CD4-positive, alpha-beta T cell treated with Interferon alpha-2 for 1 hour (primary cell): ENCODE measurements around the gene BCAS1.

Experiments used
- DNase-seq, 2 donors: peaks; one replicate each; pipeline ENCODE4 v3.0.0-alpha.2; 2020 to 2022

Gene BCAS1

DNA sequence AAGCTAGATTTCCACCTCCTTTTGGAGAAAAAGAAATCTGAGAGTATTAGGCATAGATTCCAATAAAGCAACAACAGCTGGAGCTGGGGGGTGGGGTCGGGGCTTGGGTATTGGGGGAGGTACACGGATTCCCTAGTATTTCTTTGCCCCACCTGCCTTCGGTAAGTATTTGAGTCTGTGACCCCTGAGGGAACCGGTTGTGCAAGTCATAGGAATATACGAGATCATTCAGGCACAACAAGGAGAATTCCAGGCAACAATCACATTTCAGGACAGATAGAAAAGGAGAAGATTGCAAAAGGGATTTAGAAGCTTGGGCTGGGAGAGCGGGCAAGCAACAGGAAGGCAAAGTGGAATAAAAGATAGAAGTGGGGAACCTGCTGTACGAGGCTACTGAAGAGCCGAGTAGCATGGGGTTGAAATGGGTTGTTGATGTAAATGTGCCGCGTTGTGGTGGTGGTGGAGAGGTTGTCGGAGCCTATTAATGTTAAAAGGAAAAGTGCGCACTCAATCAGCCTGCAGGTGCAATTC lies 148.9 kb downstream of the BCAS1 start:
- no peak for DNase-seq

DNA sequence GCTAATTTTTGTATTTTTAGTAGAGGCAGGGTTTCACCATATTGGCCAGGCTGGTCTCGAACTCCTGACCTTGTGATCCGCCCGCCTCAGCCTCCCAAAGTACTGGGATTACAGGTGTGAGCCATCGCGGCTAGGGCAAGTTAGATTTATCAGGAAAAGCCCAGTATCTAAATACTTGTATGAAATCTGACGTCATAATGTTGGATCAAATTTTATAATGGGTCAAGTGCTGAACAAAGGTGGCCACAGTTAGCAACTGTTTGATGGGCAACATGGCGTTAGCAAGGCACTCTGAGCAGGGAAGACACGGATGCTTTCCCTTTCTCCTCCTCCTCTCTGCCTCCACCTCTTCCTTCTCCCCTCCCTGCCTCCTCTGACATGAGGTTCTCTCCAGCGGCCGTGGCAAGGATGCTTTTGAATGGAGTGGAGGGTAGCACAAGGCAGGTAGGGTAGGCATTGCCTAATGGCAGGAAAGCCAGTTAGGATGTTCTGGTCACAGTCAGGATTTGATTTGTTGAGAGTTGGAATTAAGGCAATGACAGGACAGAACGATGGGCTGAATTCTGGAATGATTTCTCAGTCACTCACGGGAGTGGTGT lies 149.6 kb downstream of the BCAS1 start:
- no peak for DNase-seq

DNA sequence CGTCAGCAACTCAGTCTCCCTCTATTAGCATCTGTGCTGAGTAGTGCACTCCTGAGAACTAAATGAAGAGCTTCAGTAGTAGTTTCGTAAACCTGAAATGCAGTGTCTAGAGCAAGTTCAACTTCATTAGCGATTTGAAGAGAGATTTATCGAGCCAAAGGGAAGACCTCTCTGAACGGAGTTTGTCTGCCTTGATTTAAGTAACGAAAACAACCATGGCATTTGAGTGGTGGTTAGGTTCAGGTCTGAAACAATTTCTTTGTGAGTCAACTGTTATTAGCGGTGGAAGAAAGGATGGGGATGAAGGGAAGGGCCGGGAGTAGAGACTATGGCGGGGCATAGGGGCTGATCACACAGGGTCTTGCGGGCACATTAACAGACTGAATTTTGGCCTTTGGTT lies 150.5 kb downstream of the BCAS1 start:
- no peak for DNase-seq

DNA sequence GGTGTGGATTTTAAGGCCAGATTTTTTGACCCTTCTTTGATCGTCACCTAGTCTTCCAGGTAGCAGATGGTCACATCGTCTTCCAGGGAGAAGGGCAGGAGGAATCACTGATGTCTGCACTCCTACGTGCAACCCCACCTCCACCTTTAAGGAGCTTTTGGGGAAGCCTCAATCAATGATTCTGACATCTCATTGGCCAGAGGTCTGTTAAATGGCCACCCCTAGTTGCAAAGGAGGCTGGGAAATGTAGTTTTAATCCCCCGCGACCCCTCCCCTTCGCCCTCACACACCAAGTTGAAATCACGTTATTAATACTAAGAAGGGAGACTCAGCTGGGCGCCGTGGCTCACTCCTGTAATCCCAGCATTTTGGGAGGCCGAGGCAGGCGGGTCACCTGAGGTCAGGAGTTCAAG lies 151.4 kb downstream of the BCAS1 start:
- no peak for DNase-seq

DNA sequence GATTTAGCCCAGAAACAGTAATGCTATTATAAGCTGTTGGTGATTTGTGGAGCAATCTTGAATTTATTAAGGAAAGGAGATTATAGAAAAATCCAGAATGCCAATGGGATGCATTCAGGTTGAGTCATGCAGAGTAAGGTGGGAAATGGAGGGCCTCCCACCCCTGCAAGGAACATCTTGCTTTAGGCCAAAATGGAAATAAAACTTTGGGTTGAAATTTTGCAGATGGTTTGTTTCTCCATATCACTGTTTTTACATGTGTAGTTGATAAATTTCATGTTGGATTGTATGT lies 152.4 kb downstream of the BCAS1 start:
- no peak for DNase-seq

DNA sequence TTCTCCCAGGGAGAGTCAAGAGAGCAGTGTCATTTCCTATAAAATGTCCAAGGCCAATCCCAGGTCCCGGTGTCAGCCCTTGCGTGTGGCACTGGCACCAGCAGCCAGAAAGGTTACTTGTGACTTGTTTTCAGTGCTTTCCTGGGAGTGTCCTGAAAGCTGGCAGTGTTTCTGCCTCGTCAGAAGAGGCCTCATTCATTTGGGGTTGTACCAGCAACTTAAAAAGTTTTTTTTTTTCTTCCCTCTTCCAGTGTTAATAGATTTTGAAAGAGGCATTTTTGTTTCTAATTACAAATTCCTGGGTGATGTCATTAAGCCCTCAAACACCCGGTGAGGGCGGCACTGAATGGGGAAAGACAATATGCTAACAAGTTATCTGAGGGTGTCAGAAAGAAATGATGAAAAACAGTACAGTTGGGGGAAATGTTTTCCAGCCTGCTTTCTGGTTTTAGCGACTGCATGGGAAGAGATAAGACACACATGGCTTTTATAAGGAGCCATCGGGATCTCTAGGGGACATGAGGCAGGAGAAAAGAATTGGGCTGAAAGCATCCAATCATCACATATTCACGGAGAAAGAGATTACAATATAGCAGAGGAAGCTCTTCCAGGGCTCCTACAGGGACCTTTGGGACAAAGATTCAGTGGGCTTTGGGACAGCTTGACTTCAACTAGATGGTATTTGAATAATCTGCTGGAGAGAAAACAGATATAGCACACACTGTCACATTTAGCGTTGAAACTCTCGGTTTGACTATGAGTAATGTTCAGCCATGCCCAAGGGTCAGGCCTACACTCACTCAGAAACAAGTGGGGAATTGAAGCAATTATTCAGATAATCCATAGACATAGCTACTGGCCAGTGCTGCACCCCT lies 153.0 kb downstream of the BCAS1 start:
- DNase-seq = no peak

DNA sequence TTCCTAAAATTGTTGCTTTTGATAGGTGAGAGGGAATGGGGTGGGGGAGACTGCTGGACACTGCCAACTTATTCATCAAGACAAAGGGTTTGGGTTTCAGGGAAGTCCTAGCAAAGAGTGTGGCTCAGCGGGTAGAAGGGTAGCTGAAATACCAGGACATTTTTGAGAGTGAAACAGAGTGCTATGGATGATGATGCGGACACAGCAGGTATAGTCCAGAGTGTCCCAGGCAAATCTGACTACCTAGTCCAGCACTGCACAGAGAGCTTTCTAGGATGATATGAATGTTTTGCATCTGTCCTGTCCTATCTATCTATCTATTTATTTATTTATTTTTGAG lies 154.3 kb downstream of the BCAS1 start:
- DNase-seq = no peak

DNA sequence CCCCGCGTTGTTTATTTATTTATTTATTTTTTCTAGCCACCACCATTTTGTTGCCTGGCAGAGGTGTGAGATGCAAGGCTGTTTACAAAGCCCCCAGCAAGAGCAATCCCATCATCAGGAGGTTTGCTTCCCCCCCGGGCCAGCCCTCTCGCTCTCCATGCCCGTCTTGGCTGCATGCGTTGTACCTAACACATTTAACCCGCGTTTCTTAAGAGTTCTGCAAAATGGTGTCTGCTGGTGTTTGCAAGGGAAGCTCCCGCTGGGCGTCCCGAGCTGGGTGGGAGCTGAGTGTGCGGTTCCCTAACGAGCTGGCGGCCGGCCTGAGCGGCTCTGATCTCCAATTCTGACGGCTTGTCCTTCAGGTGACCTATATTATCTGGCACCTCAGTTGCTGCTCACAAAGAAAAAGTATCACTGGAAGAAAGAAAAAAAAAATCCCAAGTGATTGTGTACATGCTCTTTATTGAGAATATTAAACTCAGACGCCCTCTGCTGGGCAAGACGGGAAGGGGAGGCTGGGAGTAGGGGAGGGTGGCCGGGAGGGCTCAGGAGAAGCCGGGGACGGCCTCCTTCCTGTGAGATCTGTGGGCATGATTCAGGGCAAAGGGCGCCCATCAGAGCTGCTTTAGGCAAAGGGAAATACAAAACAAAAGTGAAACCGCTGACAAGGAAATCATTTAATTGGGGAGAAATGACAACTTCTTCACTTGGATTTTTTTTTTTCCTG lies 154.8 kb downstream of the BCAS1 start:
- DNase-seq = peak; percentile 92 to 95

DNA sequence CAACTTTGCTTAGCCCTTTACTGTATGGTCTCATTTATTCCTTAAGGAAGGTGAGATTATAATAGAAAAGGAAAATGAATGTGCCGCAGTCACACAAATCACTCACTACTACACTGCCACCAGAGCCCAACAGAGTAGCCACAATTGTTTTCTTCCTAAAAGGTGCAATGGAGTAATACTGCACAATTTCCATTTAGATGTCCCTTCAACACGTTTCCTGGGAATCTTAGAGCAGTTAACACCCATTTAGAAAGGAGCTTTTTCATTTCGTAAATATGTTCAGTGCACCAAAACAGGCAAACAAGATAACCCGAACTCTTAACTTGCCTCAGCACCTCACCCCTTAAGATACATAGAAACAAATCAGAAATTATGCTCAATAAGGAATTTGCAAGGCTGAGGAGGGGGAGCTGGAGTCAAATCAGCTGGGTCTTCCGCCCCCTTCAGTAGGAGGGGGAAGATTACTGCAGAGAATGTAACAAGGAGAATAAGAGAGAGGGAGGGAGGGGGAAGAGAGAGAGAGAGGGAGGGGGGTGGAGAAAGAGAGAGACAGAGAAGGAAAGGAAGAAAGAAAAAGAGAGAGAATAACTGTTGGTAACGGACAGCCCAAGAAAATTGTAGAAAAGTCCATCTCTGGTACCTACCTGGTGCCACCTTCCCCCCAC lies 155.5 kb downstream of the BCAS1 start:
- no peak for DNase-seq

DNA sequence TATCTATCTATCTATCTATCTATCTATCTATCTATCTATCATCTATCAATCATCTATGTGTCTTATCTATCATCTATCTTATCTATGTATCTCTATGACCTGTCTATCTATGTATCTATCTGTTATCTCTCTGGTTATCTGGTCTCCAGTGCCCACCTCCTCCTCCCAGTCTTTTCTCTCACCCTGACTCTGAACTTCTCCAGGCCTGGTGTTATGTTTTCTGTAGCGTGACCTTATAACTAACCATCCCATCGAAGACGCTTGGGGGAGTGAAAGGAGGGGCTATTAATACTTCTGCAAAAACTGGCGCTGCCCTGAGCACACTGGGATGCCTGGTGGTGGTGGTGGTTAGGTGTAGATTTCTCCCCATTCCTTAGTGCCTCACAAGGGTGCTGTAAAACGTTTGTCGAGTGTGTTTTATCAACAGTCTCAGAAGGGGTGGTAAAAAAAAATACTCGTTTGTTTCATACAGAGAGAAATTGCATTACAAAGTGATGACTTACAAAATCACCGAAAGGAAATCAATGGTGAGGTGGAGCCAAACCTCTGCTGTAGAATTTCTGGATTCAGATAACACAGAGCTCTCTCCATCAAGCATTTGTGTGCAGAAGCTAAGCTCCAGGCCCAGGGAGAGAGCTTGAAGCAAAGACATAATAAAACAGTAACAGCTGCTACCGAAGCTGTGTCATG lies 156.2 kb downstream of the BCAS1 start:
- DNase-seq = no peak

DNA sequence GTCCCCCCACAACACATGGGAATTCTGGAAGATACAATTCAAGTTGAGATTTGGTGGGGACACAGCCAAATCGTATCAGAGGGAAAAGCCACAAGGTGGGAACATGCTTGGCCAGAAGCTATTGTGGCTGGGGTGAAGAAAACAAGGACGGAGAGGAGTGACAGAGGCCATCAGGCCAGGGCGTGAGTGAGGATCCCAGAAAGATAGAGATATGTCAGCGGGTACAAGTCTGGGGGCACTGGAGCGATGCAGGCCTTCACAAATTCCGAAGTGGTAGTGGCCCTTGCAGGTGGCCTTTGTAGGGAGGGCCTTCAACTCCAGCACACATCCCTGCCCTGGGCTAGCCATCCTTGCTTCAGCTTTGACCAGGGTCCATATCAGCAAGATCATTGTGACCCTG lies 159.1 kb downstream of the BCAS1 start:
- DNase-seq = no peak

DNA sequence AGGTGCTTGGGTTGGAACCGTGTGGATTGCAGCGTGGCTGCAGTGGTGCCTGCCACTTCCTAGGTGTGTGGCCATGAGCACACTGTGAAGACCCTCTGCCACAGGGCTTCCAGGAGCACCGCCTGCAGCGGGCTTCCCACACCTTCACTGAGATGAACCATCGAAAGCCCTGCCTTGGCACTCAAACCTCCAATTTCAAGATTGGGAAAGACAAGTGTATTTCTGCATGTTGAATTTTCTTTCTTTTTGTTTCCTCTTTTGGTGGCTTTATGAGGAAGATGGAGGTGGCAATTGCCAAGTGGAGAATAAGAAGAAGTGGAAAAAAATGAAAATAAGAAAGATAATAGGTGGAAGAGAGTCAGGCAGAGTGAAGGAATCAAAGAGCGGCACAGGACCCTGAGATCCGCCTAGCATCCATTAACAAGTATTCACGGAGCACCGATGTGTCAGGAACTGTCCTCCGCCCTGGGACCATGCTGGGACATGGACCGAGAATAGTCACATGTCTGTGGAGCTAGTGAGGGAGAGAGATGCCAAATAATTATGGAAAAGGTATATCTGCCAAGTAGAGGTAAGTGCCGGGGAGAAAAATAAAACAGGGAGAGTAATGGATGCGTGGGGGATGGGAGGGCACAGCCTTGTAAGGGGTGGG lies 159.9 kb downstream of the BCAS1 start:
- no peak for DNase-seq

DNA sequence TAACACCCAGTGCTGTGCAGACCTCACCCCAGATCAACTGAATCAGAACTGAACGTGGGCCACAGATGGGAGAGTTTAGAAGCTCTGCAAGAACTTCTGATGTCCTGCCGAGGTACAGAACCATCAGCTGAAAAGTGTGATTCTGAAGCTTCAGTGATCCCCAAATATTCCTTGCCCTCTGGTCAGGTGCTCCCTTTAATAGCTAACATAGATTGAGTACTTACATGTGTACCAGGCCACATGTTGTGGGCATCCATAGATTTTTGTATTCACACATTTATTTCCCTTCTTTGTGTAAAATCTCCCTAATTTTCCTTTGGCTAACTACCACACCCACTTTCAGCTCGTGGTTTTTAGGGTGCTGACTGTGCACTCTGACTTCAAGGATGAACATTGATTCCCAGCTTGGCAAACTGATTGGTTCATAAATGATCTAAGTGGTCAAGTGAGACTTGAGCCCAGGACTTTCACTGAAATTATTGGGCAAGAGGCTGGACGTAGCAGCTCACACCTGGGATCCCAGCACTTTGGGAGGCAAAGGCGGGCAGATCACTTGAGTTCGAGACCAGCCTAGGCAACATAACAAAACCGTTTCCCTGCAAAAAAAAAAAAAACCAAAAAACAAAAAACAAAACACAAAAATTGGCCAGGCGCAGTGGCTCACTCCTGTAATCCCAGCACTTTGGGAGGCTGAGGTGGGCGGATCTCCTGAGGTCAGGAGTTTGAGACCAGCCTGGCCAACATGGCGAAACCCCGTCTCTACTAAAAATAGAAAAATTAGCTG lies 162.2 kb downstream of the BCAS1 start:
- no peak for DNase-seq

DNA sequence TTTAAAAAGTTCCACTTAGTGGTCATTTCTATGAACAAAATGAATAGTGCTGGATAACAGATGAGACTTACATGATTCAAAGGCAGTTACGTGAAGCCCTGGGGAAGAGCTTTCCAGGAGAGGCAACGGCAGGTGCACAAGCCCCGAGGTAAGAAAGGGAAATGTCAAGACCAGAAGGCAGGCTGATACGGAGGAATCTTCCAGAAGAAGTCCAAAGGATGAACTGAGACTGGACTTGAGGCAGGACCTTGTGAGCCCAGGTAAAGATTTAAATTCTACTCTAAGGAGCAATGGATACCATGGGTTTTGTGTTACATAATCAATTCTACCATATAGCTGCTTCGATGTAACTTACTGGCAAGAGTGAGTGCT lies 164.6 kb downstream of the BCAS1 start:
- no peak for DNase-seq

DNA sequence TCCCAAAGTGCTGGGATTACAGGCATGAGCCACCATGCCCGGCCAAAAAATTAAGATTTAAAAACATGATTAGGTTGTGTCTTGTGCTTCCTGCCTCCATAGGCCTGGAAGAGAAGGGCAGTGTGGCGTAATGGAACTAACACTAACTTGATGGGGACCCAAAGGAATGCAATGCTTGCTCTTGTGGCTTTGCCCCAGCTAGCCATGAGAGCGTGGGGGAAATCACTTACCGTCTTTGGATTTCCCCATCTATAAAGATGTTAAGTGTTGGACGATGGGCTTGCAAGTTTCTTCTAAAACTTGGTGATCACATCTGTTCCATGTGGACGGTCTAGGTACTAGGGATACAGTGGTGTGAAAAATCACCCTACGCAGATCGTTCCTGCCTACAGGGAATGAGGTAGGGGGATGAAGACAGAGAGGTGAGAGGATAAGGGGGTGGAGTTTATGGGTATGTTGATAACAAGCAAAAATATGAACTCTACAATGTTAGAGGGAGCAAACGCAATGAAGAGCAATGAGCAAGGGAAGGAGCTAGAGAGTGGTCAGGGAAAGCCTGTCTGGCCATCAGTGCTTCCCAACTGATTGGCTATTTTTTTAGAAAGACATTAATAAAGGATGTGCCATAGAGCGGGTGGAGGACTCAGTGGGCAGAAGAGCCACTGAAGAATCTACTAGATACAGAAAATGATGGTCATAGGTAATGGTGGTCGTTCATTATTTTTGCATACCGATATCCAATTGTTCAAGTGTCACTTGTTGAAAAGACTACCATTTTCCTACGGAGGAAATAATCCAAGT lies 165.2 kb downstream of the BCAS1 start:
- DNase-seq = no peak

DNA sequence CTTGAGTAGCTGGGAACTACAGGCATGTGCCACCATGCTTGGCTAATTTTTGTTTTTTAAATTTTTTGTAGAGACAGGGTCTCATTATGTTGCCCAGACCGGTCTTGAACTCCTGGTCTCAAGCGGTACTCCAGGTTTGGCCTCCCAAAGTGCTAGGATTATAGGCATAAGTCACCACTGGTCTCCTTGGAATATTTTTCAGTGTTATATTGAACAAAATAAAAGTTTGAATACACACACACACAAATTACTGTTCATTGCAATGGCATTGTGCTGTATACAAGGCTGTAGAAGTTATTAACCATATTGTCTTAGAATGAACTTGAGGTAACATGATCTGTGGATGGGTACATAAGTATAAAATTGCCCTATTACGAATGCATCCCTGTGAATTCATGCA lies 166.1 kb downstream of the BCAS1 start:
- no peak for DNase-seq

DNA sequence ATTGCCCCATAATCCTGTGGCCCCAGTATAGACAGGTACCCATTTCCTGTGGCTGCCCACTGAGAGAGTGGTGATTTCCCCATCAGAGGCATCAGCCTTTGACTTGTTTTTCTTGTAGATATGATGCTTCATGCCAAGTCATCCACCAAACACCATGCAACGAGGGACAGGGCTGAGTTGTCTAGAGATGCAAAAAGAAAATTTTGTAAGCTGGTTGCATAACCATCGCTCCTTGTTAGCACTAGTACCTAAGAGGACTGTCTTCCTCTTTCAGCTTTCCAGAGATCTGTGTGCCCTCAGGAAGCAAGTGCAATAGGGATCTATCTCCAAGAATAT lies 166.8 kb downstream of the BCAS1 start:
- DNase-seq = peak in 1 of 2 donors; percentile 34

DNA sequence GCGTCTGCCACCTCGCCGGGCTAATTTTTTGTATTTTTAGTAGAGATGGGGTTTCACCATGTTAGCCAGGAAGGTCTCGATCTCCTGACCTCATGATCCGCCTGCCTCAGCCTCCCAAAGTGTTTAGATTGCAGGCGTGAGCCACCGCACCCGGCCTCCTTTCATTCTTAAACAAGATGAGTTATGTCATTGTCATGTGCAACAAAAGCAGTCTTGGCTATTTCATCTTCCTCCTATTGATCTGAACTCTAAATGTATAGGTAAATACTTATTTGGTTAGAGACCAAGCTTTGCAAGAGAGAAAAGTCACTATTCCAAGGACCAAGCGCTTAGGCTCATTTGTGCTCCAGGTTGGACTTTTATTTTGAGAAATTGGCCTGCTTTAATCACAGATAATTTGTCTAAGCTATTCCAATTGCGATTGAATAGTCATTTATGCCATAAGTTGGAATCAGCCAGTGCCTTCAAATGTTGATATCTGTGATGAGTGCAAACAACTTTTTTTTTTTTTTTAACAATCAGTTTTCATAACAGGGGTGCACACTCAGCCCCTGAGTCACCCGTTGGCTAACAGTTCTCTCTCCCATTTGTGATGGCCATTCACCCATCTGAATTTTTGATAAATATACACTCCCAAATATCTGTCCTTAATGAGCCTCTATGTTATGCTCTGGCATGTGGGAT lies 167.3 kb downstream of the BCAS1 start:
- no peak for DNase-seq

DNA sequence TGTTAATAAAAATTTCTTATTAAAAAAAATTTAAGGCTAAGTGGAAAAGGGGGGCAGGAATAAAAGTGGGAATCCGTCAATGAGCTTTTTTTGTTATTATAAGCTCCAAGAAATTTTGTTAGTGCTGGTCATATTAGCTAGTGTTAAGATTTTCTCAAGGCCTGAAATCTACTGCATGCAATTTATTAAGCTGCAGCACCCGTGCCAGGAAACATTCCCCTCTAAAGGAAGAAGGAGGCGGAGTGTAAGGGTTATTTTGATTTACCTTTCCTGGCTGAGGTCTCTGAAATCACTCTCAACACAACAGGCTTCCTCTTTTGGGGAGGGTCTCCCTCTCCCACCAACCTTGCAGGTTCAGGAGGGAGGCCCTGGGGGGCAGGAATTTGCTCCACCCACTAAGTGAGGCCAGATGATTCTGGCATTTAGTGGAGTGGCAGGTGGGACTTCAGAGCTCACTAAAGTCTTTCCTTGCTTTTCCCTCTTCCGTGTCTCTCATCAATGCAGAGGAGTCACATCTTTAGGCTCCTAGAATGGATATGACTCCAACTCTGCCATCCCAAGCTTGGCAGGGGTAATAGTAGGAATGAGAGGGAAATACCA lies 168.8 kb downstream of the BCAS1 start:
- DNase-seq = no peak

DNA sequence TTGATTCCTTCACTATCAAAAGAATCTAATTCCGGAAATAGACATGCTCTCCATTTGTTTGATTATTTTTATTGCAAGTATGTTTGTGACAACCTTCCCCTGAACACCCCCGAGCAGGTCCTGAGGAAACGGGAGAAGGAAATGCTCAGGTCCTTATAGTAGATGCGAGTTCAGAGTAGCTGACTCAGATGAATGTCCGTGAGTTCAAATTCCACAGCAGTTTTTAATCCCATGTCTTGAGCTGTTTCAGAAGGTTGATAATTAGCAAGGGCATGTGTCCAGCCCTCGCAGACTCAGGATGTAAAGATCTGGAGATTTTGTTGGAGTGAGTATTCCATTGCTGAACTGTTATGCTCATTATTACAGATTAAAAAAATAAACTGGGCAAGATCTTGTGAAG lies 169.3 kb downstream of the BCAS1 start:
- no peak for DNase-seq
